ENCODE results near the gene PPFIBP2.

PPFIBP2 gene

DNA sequence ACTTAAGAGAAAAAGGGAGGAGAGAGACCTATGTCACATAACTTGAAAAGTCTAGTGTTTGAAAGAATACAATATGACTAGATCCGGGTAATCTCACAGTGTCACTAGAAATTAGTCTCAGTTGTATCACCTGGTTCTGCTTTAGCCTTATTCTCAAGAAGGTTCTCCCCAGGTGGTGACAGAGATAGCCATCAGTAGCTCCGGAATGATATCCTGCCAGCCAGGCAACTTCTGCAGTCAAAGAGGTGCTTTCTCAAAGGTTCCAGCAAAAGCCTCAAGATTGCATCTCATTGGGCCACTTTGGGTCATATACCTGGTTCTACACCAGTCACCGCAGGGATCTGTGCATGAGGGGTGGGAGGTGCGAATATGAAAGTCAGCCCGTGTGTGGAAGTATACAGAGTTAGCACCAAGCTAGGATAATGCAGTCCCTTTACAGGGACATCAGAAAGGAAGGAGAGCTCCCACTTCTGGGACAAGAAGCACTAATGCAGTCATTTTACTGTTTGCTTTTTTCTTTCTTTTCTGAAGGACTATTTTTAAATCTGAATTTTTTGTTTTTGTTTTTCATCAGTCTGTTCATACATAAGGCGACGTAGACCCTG is 98.4 kb downstream of the PPFIBP2 start:
- Histone ChIP-seq H3K9ac (ENCODE audit: low read length) (no peak overlapping the region), H3K9me2 (replicated peaks; ENCODE audit: insufficient read depth, low read length) (no peaks in the 10 kb centered on the region), H3K4me2 (ENCODE audit: low read depth, low read length) (peak overlapping the region; percentile 40; the same call in 1 of the 2 replicates), H3K27me3 (replicated peaks; ENCODE audit: insufficient read depth, low read length) (no peaks in the 10 kb centered on the region), H3K79me2 (ENCODE audit: low read length) (no peaks in the 10 kb centered on the region), H3F3A (ENCODE audit: insufficient read depth, low read length) (peaks cover 11% of the 10 kb centered on the region), H3K36me3 (replicated peaks; ENCODE audit: insufficient read depth, low read length) (no peaks in the 10 kb centered on the region), H4K20me1 (ENCODE audit: insufficient read depth, low read length) (no peaks in the 10 kb centered on the region), H3K4me3 (ENCODE audit: low read length) (no peak overlapping the region), H3K4me1 (ENCODE audit: low read length) (peaks cover 27% of the 10 kb centered on the region), H3K9me3 (replicated peaks; ENCODE audit: insufficient read depth, low read length) (no peaks in the 10 kb centered on the region), H2AFZ (ENCODE audit: low read length) (no peak overlapping the region), H3K27ac (ENCODE audit: low read length) (peak overlapping the region; percentile 58; the same call in 1 of the 2 replicates)
- no peak for DNase-seq
- TF ChIP-seq EZH2 (optimal IDR thresholded peaks at IDR 0.05; ENCODE audit: low read depth, low read length): no peak
- no peak for TF ChIP-seq EZH2phosphoT487 (IDR thresholded peaks at IDR 0.05; ENCODE audit: low read length)
- TF ChIP-seq, protein P1, sequence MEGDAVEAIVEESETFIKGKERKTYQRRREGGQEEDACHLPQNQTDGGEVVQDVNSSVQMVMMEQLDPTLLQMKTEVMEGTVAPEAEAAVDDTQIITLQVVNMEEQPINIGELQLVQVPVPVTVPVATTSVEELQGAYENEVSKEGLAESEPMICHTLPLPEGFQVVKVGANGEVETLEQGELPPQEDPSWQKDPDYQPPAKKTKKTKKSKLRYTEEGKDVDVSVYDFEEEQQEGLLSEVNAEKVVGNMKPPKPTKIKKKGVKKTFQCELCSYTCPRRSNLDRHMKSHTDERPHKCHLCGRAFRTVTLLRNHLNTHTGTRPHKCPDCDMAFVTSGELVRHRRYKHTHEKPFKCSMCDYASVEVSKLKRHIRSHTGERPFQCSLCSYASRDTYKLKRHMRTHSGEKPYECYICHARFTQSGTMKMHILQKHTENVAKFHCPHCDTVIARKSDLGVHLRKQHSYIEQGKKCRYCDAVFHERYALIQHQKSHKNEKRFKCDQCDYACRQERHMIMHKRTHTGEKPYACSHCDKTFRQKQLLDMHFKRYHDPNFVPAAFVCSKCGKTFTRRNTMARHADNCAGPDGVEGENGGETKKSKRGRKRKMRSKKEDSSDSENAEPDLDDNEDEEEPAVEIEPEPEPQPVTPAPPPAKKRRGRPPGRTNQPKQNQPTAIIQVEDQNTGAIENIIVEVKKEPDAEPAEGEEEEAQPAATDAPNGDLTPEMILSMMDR (IDR thresholded peaks at IDR 0.05; ENCODE audit: low read length): no peak

DNA sequence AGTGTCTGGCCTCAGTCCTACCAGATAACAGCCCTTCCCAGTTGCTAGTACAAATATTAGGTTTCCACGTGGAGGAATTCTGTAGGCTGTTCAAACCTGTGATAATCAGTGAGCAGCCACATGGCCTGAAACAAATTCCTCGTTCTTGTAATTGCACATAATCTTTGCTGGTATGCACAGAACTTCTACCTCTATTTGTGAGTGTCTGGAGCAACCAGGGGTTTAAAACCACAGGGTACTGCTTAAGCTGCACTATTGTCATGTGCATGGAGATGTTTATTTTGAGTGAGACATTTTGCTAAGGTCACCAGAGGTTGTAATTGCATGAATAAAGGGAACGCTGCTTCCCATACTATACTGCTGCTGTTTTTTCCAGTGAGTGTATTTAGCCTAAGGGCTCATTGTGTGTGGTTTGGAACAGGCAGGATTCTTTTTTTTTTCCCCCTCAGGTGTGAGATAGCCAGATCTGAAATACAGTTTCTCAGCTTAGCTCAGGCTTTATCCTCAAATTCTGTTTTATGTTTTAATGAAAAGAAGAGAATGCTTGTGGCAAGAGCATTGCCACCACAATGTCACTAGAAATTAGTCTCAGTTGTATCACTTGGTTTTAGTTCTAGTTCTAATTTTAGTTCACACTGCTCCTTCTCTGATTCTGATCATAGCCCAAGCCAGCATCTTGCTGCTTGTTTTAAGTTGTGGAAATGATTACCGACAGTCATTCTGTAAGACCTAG is 99.0 kb downstream of the PPFIBP2 start:
- H3K79me2 ChIP-seq (ENCODE audit: low read length): no peaks in the 10 kb centered on the region
- H3K27me3 ChIP-seq (replicated peaks; ENCODE audit: insufficient read depth, low read length): no peaks in the 10 kb centered on the region
- DNase-seq: peak; percentile 58
- H3K36me3 ChIP-seq (replicated peaks; ENCODE audit: insufficient read depth, low read length): no peaks in the 10 kb centered on the region
- no peak for TF ChIP-seq EZH2 (optimal IDR thresholded peaks at IDR 0.05; ENCODE audit: low read depth, low read length)
- TF ChIP-seq EZH2phosphoT487 (IDR thresholded peaks at IDR 0.05; ENCODE audit: low read length): no peak
- TF ChIP-seq, protein P1 (IDR thresholded peaks at IDR 0.05; ENCODE audit: low read length): no peak
- no peak overlapping the region for H2AFZ ChIP-seq (ENCODE audit: low read length)
- H3K4me3 ChIP-seq (ENCODE audit: low read length): no peak overlapping the region
- no peaks in the 10 kb centered on the region for H4K20me1 ChIP-seq (ENCODE audit: insufficient read depth, low read length)
- peaks cover 27% of the 10 kb centered on the region for H3K4me1 ChIP-seq (ENCODE audit: low read length)
- H3K9me3 ChIP-seq (replicated peaks; ENCODE audit: insufficient read depth, low read length): no peaks in the 10 kb centered on the region
- peak overlapping the region; percentile 40; the same call in 1 of the 2 replicates for H3K4me2 ChIP-seq (ENCODE audit: low read depth, low read length)
- H3K9ac ChIP-seq (ENCODE audit: low read length): no peak overlapping the region
- peak overlapping the region; percentile 58; the same call in 1 of the 2 replicates for H3K27ac ChIP-seq (ENCODE audit: low read length)
- no peaks in the 10 kb centered on the region for H3K9me2 ChIP-seq (replicated peaks; ENCODE audit: insufficient read depth, low read length)
- peaks cover 11% of the 10 kb centered on the region for H3F3A ChIP-seq (ENCODE audit: insufficient read depth, low read length)

DNA sequence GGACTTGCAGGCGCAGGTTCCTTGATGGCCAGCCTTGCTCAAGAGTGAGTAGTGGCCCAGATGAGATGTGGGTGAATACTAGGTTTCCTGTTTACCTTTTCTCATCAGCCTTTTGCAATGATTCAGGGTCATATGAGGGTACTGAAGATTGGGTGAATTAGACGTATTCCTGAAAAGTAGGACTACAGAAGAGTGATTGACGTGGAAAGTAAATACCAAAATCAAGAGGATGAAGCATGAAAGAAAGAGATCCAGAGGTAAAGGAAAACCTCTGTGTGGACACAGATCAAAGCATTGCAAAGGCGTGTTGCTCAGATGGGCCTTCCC is 99.6 kb downstream of the PPFIBP2 start:
- no peak for DNase-seq
- Histone ChIP-seq H3K36me3 (replicated peaks; ENCODE audit: insufficient read depth, low read length) (no peaks in the 10 kb centered on the region), H3K9ac (ENCODE audit: low read length) (no peak overlapping the region), H3K27ac (ENCODE audit: low read length) (peak overlapping the region; percentile 58; the same call in 1 of the 2 replicates), H4K20me1 (ENCODE audit: insufficient read depth, low read length) (no peaks in the 10 kb centered on the region), H3K9me3 (replicated peaks; ENCODE audit: insufficient read depth, low read length) (no peaks in the 10 kb centered on the region), H2AFZ (ENCODE audit: low read length) (no peak overlapping the region), H3K4me1 (ENCODE audit: low read length) (peaks cover 27% of the 10 kb centered on the region), H3K4me2 (ENCODE audit: low read depth, low read length) (peak overlapping the region; percentile 40; the same call in 1 of the 2 replicates), H3K79me2 (ENCODE audit: low read length) (no peaks in the 10 kb centered on the region), H3K4me3 (ENCODE audit: low read length) (no peak overlapping the region), H3K27me3 (replicated peaks; ENCODE audit: insufficient read depth, low read length) (no peaks in the 10 kb centered on the region), H3F3A (ENCODE audit: insufficient read depth, low read length) (peaks cover 11% of the 10 kb centered on the region), H3K9me2 (replicated peaks; ENCODE audit: insufficient read depth, low read length) (no peaks in the 10 kb centered on the region)
- TF ChIP-seq EZH2phosphoT487 (IDR thresholded peaks at IDR 0.05; ENCODE audit: low read length) (no peak), EZH2 (optimal IDR thresholded peaks at IDR 0.05; ENCODE audit: low read depth, low read length) (no peak)
- TF ChIP-seq, protein P1 (IDR thresholded peaks at IDR 0.05; ENCODE audit: low read length): no peak
